ENCODE data around the gene STK11IP.

- TF ChIP-seq GATA2 (CRISPR knock-in tag; IDR thresholded peaks at IDR 0.05) (no peak), L3MBTL2 (IDR thresholded peaks at IDR 0.05) (no peak), LEF1 (IDR thresholded peaks at IDR 0.05) (no peak), POLR2A (conservative IDR thresholded peaks at IDR 0.05) (no peak), NCOA1 (IDR thresholded peaks at IDR 0.05; ENCODE audit: low read depth) (no peak), HDAC6 (IDR thresholded peaks at IDR 0.05; ENCODE audit: low read depth, low read length) (no peak), ZNF184 (CRISPR knock-in tag; IDR thresholded peaks at IDR 0.05) (no peak), SP1 (CRISPR knock-in tag; IDR thresholded peaks at IDR 0.05) (no peak)
- TF ChIP-seq, protein P1, sequence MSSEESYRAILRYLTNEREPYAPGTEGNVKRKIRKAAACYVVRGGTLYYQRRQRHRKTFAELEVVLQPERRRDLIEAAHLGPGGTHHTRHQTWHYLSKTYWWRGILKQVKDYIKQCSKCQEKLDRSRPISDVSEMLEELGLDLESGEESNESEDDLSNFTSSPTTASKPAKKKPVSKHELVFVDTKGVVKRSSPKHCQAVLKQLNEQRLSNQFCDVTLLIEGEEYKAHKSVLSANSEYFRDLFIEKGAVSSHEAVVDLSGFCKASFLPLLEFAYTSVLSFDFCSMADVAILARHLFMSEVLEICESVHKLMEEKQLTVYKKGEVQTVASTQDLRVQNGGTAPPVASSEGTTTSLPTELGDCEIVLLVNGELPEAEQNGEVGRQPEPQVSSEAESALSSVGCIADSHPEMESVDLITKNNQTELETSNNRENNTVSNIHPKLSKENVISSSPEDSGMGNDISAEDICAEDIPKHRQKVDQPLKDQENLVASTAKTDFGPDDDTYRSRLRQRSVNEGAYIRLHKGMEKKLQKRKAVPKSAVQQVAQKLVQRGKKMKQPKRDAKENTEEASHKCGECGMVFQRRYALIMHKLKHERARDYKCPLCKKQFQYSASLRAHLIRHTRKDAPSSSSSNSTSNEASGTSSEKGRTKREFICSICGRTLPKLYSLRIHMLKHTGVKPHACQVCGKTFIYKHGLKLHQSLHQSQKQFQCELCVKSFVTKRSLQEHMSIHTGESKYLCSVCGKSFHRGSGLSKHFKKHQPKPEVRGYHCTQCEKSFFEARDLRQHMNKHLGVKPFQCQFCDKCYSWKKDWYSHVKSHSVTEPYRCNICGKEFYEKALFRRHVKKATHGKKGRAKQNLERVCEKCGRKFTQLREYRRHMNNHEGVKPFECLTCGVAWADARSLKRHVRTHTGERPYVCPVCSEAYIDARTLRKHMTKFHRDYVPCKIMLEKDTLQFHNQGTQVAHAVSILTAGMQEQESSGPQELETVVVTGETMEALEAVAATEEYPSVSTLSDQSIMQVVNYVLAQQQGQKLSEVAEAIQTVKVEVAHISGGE (CRISPR knock-in tag; IDR thresholded peaks at IDR 0.05), result no peak
- TF ChIP-seq, protein P2, sequence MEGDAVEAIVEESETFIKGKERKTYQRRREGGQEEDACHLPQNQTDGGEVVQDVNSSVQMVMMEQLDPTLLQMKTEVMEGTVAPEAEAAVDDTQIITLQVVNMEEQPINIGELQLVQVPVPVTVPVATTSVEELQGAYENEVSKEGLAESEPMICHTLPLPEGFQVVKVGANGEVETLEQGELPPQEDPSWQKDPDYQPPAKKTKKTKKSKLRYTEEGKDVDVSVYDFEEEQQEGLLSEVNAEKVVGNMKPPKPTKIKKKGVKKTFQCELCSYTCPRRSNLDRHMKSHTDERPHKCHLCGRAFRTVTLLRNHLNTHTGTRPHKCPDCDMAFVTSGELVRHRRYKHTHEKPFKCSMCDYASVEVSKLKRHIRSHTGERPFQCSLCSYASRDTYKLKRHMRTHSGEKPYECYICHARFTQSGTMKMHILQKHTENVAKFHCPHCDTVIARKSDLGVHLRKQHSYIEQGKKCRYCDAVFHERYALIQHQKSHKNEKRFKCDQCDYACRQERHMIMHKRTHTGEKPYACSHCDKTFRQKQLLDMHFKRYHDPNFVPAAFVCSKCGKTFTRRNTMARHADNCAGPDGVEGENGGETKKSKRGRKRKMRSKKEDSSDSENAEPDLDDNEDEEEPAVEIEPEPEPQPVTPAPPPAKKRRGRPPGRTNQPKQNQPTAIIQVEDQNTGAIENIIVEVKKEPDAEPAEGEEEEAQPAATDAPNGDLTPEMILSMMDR (IDR thresholded peaks at IDR 0.05 in 2 of 3, conservative IDR thresholded peaks at IDR 0.05 in 1 of 3; ENCODE audit: insufficient read depth in 2 of 3, low read depth in 1 of 3, low read length in 3 of 3), result no peak
- TF ChIP-seq, protein P3, sequence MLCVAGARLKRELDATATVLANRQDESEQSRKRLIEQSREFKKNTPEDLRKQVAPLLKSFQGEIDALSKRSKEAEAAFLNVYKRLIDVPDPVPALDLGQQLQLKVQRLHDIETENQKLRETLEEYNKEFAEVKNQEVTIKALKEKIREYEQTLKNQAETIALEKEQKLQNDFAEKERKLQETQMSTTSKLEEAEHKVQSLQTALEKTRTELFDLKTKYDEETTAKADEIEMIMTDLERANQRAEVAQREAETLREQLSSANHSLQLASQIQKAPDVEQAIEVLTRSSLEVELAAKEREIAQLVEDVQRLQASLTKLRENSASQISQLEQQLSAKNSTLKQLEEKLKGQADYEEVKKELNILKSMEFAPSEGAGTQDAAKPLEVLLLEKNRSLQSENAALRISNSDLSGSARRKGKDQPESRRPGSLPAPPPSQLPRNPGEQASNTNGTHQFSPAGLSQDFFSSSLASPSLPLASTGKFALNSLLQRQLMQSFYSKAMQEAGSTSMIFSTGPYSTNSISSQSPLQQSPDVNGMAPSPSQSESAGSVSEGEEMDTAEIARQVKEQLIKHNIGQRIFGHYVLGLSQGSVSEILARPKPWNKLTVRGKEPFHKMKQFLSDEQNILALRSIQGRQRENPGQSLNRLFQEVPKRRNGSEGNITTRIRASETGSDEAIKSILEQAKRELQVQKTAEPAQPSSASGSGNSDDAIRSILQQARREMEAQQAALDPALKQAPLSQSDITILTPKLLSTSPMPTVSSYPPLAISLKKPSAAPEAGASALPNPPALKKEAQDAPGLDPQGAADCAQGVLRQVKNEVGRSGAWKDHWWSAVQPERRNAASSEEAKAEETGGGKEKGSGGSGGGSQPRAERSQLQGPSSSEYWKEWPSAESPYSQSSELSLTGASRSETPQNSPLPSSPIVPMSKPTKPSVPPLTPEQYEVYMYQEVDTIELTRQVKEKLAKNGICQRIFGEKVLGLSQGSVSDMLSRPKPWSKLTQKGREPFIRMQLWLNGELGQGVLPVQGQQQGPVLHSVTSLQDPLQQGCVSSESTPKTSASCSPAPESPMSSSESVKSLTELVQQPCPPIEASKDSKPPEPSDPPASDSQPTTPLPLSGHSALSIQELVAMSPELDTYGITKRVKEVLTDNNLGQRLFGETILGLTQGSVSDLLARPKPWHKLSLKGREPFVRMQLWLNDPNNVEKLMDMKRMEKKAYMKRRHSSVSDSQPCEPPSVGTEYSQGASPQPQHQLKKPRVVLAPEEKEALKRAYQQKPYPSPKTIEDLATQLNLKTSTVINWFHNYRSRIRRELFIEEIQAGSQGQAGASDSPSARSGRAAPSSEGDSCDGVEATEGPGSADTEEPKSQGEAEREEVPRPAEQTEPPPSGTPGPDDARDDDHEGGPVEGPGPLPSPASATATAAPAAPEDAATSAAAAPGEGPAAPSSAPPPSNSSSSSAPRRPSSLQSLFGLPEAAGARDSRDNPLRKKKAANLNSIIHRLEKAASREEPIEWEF (CRISPR knock-in tag; IDR thresholded peaks at IDR 0.05), result no peak
- TF ChIP-seq, protein P4, sequence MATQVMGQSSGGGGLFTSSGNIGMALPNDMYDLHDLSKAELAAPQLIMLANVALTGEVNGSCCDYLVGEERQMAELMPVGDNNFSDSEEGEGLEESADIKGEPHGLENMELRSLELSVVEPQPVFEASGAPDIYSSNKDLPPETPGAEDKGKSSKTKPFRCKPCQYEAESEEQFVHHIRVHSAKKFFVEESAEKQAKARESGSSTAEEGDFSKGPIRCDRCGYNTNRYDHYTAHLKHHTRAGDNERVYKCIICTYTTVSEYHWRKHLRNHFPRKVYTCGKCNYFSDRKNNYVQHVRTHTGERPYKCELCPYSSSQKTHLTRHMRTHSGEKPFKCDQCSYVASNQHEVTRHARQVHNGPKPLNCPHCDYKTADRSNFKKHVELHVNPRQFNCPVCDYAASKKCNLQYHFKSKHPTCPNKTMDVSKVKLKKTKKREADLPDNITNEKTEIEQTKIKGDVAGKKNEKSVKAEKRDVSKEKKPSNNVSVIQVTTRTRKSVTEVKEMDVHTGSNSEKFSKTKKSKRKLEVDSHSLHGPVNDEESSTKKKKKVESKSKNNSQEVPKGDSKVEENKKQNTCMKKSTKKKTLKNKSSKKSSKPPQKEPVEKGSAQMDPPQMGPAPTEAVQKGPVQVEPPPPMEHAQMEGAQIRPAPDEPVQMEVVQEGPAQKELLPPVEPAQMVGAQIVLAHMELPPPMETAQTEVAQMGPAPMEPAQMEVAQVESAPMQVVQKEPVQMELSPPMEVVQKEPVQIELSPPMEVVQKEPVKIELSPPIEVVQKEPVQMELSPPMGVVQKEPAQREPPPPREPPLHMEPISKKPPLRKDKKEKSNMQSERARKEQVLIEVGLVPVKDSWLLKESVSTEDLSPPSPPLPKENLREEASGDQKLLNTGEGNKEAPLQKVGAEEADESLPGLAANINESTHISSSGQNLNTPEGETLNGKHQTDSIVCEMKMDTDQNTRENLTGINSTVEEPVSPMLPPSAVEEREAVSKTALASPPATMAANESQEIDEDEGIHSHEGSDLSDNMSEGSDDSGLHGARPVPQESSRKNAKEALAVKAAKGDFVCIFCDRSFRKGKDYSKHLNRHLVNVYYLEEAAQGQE (IDR thresholded peaks at IDR 0.05; ENCODE audit: borderline replicate concordance), result no peak
- TF ChIP-seq, protein P4 (CRISPR knock-in tag; IDR thresholded peaks at IDR 0.05; ENCODE audit: low read depth), result no peak
- TF ChIP-seq, protein P5, sequence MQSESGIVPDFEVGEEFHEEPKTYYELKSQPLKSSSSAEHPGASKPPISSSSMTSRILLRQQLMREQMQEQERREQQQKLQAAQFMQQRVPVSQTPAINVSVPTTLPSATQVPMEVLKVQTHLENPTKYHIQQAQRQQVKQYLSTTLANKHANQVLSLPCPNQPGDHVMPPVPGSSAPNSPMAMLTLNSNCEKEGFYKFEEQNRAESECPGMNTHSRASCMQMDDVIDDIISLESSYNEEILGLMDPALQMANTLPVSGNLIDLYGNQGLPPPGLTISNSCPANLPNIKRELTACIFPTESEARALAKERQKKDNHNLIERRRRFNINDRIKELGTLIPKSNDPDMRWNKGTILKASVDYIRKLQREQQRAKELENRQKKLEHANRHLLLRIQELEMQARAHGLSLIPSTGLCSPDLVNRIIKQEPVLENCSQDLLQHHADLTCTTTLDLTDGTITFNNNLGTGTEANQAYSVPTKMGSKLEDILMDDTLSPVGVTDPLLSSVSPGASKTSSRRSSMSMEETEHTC (IDR thresholded peaks at IDR 0.05), result no peak
These were observed 41.2 kb upstream of the STK11IP start for GRCh38 chr2:219556413-219556812.

Data from K562 (cell line).